DMS79 treated with DMSO at 0.1 percent for 48 hours (cell line): Measurements from ENCODE around the gene DLX5.

Source experiments
- DNase-seq: peaks from one replicate; lab custom pipeline; 2025; lab: John Stamatoyannopoulos, UW

The DLX5 gene

DNA sequence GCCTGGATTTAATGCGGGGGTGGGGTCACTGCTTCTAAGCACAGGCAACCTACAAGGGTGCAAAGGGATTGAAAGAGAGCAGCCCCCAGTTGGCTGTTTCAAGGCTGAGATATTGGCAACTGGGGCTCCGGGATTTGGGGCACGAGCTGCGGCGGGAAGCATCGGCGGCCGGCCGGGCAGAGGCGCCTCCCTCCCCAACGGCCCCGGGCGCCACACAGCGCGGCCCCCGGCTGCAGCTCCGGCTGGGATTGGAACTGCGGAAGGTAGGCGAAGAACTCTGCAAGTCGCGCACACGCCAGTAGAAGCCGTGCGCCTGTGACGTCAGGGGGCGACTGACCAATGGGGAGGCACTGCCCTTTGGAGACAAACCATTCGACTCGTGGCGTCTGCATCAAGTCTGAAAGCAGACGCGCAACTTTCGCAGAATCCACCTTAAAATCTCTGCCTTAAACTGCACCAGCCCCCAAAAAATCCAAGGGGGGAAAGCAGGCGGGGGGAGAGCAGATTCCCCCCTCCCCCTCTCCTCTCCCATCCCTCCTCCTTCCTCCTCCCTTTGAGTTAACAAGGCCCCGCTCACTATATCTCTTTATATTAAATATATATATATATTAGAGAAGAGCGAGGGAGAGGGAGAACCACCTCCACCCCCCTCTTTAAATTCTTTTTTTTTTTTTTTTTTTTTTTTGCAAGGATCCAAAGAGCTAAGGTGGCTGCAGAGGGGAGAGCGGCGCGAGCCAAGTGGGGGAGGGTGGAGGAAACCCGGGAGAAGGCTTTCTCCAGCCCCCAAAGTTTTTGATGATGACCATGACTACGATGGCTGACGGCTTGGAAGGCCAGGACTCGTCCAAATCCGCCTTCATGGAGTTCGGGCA lies 19.2 kb downstream of the DLX5 start, which contains the start of gene DLX6:
Gene DLX6 (plus strand): TSS at position 371 of the 872 bp plus-strand sequence. CDS start 425 bp downstream, at position 796.
- DNase-seq = peak; percentile 73

DNA sequence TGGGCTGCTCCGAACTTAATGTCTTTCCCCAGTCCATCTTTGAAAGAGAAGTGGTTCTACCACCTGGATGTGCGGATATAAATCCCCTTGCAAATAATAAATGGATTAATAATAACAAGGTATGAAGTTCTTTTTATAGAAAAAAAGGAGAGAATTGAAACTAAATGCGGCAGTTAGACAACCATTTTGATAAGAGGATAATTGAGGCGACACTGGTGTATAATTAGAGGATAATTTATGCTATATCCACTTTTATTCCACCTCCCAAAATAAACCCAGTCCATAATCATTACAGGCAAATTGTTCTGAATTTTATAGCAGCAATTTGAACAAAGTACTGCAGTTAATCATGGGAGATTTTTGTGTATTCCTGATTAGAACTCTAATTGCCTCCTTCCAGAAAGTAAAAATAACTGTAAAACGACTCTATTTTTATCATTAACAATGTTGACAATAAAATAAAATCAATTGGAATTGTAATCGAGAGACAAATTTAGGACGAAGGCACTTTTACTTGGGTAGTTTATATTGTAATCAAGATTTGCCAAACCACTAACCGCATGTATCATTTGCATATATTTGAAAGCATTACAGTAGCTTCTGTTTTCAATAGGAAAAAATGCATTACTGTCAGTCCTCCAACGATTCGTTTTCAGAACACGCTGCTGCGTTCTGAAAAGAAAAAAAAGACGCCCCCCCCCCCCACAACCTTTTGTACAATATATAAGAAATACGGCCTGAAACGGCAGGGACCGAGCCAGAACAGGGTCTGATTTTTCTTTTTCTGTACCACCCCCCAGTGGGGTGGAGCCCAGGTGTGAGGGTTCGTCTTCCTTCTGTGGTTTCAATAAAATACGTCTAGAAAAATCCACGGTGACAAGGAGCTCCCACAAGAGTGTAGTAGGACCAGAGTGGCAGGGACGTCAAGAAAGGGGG lies 20.1 kb downstream of the DLX5 start:
- peak; percentile 46 for DNase-seq

DNA sequence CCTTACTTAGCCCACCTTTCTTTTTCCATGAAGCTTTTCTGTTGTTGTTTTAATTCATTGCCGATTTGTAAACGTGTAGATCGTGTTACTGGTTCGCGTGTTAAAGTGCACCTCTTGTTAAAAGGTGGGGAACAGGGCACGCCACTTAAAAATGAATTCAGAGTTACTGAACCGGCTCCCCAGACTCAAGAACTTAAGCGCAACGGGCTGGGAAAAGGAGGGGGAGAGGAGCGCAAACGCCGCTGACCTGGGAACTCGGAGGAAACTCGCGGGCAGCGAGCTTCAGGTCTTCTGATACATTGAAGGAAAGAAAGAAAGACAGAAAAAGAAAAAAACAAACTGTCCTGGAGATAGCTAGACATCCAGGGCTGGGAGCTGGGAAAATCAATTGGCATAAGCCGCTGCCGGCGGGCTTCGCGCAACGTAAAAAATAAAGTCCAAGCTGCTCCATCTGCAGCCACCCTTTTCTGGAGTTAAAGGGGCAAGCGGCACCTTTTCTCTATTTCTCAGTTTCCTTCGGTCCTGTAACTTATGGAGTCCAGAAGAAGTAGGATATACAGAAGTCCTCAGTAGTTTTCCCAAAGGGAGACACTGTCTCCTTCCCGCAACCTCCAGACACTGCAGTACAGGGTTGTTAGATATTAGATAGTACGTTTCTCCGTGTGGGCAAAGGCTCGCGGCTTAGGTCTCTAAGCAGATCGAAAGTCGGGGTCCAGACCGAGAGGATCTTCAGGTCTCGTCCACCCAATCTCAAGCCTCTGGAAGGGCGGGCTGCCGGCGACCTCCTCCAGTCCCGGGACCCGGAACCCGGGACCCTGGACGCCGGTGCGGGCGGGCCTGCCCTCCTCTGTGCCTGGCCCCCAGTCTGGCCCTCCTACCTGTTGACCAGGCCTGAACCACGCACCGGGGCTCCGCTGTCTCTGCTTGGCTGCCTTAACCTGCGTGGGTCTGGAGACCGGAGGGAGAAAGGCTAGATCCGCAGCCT lies 21.1 kb downstream of the DLX5 start:
- peak; percentile 67 for DNase-seq

DNA sequence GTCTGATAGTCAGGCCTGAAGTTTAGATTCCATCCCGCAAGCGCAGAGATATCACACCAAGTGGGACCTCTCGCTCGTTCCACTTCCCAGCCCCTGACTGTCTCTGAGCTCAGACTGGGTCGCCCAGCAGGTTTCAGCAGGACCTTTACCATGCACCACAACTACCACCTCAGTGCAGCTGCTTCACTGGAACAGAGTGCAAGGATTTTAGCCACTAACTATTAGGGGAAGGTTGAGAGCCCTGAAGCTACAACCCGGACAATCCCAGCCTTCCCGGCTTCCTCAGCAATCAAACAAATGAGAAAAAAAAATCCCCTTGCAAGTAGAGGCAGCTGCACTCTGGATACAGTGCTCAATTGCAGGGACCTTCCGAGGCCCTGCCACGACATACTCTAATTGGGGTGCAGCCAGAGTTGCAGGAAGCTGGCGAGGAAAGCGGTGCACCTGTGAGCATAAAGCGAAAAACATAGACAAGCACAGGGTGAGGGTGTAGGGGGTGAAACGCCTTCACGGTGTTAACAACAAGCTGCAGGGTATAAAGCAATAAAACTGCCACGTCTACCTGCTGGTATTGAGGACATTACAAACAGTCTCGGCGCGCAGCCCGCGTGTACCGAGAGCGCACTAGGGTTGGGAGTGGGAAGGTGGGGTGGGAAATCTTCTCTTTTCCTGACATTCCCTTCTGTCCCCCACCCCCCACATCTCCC lies 21.9 kb downstream of the DLX5 start:
- DNase-seq = peak; percentile 66

DNA sequence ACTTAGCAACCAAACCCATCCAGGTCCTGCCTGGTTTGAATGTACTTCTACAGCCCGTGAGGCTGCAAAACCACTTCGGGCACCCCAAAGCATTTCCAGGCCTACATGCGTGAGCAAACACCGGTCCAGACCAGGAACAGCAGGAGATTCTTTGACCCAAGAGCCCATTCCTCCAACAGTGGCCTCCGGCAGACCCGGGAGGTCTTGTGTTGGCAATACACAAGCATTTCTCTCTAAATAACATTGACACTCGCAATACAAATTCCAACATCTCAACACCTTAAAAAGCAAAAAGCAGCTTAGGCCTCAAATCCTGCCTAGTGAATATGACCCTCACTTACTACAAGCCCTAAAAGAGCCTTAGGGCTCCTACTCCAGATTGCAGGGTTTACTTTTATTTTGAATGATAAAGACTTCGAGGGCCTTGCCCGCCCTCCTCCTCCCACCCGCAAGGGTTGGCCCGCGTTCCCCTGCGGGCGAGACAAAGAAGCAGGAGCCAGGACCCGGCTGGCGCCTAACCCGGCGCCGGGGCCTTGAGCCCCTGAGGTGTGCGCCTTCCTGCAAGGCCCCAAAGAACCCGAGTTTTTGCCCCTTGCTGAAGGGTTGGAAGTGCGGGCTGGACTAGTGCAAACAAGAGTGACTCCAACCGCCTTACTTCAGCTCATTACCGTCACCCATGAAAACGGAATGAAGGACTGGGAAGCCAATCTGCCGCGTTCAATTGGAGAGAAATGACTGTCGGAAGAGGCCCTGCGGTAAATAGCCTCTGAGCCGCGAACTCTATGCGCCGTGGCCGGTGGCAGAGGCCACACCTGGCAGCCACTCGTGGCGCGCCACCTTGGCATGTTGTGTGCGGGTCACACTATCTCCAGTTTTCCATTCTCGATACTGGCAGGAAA lies 22.7 kb downstream of the DLX5 start:
- no peak for DNase-seq

DNA sequence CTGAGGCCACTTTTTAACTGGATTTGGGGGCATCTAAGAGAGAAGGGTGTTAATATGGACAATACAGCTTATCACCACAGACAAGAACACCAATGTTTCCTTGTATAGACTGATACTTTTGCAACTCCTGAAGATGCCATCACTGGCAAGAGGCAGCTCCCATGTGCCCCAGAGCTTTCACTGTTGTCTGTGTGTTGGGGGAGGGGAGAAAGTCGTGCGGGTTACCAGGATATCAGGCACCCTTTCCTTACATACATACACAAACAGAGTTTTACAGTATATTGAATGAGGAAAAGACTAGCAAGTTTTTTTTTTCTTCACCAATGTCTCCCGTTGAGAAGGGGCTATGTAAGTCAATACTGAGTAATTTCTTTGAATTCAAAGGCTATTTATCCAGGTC lies 23.4 kb downstream of the DLX5 start:
- DNase-seq = no peak

DNA sequence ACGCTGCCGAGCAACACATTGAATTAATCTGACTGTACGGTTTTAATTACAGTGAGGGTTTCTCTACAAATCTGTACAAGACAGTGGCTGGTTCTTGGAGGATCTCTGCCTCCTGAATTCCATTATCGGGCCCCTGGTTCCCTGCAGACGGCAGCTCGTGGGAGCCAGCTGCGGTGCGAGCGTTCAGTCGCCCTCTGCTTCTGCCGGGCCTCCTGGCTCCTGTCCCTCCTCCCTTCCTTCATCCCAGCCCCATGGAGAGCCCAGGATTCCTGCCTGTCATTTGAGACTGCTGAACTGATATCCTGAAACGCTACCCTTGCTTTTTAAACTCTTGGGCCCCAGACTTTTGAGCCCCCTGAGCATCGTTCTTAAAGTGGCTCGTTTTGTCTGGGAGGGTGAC lies 25.9 kb downstream of the DLX5 start:
- peak; percentile 19 for DNase-seq

DNA sequence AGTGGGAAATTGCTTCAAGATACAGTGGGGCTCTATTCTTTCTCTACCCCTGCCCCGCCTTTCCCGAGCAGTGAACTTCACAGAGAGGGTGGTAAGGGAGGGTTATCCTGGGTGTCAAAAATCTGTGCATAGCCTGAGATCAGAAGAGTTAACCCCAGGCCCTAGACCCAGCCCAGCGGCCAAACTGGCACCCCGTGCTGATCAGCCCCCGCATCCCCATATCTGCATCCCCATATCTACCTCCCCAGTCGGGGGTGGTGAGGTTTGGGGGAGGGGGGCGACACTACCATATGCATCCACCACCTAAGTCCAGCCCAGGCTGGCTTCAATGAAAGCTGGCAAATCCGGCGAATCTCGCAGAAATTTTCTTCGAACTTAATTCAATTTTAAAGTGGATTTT lies 26.3 kb downstream of the DLX5 start:
- no peak for DNase-seq

DNA sequence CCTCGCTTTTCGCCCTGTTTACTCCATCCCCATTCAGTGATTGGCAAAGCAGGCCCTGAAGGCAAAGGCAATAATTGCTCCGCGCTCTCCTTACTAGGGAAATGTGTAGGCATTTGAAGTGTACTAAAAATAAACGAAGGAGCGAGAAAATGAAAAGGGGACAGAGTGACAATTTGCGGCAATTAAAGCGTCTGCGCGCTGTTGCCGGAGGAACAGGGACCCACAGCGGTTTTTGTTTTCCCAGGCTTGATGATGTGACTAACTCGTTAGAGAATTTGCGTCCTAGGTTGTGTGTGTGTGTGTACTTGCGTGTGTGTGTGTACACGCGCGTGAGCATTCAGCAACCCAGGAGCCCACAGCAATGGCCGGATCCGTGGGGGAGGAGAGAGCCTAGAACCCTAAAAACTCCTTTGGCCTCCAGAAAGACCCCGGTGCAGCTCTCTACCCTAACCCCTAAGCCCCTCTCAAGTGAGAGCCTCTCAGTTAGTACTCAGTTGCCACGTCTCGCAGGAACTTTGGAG lies 27.1 kb downstream of the DLX5 start:
- no peak for DNase-seq

DNA sequence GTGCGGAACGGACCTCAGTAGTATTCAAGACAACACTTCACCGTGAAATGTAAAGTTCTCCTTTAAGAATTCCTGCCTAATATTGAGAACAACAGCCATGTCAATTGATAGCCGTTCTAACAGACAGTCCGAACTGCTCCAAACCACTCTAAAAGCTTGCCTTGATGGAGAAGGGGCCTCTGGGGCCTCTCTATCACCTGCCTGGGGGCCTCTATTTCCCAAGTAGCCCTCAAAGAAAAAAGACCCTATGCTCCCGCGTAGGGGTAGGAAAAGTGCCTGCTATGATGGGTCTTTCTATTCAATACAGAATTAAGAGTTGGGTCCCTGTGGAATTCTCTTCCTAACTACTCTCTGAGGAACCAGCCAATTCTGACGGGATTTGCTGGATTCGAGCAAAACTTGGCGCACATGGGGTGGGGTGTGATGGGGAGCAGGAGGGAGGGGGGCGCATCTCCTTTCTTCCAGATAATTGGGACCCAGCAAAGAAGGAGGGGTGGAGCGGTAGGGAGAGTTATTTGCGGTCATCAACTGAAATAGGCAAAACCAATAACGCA lies 27.6 kb downstream of the DLX5 start:
- no peak for DNase-seq

DNA sequence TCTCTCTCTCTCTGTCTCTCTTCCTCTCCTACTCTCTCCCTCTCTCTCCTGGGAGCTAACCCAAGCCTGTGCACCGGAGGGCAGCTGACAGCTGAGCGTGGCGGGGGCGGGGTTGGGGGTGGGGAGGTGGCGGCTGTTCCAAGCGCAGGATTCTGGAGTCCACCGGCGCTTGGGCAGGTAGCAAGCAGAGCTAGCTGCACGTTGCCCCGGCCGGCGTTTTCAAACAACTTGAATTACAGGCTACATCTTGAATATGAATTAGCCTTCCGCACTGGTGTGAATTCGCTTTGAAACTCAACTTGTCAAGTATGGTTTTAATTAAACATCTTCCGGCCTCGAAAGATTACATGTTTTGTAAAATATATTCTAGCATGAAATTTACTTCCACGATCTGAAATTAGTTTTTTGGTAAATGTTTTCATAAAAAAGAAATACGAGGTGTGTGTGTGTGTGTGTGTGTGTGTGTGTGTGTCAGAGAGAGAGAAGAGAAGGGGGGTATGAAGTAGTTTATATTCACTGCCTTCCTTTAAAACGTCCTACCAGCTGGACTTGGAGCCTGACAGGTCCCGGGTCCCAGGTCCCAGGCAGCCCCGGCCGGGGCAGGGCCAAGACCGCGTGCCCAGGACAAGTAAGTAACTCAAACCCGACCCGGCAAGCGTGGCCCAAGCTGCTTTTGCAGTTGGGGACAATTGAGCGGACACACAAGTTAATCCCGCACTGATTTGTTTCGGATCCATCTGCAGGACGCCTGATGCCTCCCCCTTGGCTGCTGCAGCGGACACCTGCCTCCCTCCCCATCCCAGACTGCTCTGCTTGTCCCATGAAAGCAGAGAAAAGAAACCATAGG lies 28.3 kb downstream of the DLX5 start:
- DNase-seq = no peak

DNA sequence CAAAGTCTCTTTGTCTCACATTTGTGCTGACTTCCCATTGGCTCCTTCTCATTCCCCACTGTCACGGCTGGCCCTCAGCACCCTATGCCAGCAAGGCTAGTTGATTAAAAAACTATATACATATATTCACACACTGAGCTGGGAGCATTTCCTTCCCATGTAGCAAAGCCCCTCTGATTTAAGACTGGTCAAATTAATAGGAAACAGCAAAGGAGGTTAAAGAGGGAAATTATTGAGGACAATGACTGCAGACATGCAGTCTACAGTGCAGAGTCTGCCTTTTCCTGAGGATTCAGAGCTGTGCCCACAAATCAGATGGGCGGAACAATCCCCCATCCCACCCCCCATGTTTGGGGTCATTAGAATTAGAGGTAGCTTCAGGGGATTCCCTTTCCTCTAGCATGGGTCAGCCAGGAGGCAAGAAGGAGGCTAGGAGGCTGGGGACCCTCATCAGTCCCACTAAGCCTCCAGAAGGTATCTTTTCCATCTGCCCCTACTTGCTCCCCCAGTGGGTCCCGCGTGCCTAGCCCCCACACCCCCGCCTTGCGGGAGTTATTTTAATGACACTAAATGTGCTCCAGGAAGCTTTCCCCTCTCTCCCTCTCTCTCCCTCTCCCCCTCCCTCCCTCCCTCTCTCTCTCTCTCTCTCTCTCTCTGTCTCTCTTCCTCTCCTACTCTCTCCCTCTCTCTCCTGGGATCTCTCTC lies 29.1 kb downstream of the DLX5 start:
- no peak for DNase-seq

DNA sequence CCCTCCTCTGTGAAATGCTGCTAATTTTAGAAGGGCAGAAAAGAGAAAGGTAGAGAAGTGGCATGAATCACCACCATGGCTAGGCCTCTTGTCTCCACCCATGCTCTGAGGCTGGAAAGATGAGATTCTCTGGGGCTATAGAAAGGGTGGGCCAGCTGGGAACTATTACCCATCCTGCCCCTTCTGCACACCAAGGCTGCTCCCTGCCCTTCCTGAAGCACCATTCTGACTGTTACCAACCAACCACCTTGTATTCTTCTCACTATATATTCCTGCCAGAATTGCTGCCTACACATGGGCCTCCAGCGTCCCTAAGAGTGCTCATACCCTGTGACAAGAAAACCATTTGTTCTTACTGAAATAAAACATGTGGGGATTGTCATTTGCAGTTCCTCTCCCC lies 30.7 kb downstream of the DLX5 start:
- no peak for DNase-seq

DNA sequence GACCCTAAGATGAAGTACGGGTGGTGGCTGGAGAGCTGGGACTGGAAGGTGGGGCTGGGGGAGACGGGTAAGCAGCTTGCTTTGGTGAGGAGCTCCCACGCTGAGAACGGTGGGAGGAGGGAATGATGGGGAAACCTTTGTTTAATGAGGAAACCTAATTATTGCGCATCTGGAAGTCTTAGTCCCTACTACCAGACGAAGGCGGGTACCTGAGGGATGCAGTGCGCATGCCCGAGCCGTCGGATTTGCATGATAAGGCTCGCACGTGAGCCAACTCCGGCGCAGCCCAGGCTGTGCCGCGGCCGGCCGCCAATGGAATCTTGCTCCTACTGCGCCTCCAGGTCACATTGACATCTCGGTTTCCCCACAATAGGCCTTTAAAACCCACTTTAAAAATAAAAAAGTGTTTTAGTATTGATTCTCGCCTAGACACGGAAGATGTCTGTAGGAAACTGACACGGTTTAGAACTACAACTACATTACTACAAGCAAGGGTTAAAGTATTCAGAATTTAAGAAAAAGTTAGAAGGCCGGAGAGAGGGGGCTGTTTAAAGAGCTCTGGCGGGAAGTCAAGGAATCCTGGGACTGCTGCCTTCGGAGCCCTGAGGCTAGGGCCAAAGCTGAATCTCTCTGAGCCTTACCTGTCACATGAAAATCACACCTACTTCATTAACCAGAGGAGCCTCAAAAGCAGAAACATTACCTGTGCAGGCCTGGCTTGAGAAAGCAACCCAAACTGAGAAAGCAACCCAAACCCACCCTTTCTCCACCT lies 31.4 kb downstream of the DLX5 start:
- no peak for DNase-seq

DNA sequence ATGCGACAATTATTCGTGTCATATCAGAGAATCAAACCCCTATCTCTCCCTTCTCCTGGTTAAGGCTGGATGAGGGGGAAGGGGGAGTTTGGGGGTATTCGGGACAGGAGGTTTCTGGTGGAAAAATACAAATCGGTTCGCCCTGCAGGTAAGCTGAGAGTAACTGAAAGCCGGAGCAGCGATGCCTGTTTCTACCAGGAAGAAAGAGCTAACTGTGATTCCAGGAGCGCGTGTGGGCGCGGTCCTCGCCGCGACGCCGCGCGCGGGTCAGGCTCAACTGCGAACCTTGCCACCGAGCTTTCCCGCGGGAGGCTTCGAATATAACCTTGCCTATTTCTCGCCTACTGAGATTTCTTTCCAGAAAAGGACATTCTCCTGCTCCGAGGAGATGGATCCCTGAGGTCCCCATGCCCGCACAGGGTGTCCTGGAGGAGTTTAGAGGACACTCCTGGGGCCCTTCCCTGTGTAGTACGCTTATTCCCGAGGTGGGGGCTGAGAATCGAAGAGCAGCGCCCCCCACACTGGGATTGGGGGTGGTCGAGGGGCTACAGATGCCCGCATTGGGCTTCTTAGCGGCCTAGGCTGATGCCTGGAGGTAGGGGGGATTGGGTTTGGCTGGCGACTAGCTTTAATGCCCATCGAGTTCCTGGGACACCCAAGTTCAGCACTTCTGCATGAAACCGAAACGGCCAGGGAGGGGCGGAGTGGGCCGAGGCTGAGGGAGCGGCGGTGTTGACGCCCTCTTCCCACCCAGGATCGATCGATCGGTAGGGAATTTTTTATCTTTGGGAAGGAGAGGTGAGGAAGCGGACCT lies 32.2 kb downstream of the DLX5 start:
- DNase-seq = no peak

DNA sequence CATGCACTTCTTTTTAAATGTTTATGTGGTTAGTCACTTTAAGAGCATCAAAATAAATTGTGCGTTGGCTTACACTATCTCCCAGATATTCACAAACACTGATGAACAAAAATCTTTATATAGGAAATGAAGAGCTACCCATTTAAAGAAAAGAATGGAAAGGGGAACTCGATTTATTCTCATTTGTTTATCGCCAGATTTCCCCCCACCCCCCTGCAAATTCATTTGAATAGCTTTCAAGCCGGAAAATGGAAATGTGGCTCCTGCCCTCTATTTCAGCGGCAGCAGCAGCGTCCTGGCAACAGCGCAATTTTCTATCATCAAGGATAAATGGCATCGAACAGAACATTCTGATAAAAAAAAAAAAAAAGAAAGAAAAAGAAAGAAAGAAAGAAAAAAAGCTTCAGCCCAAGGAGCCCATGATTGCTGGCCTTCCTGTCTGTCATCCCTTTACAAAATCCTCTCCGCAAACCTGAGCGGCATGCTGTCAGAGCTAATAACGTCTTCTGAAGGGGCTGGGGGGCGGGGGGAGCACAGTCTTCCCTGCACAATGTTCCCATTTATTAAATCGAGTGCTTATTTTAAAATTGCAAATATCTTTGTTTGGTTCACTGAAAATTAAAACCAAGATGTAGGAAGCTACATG lies 33.0 kb downstream of the DLX5 start:
- DNase-seq = no peak
